HEK293 (cell line): Measurements from ENCODE around the gene KCND2.

ENCODE experiments used
- CTCF ChIA-PET: fragments of 350-600 bp; formaldehyde crosslinking; extraction: SDS; loops from one replicate; lab custom pipeline; 2021; ENCODE audit warnings: antibody characterized with exemption; lab: Yijun Ruan, JAX
- POLR2A ChIA-PET: fragments of 300-600 bp; formaldehyde crosslinking; extraction: SDS; loops from one replicate; lab custom pipeline; 2020; ENCODE audit warnings: antibody characterized with exemption, inconsistent platforms; lab: Yijun Ruan, JAX
- H3K27ac ChIP-seq: fragments of 200-500 bp; sonication (Bioruptor generic); 2 replicates; pipeline ENCODE4 v1.5.1; 2014; ENCODE audit warnings: low read depth, low read length, control low read depth, inconsistent platforms; ENCODE audit errors: extremely low read depth
- H3K36me3 ChIP-seq, 2 experiments: fragments of 200-500 bp in 1 of 2; sonication (Bioruptor generic) in 1 of 2; 1 replicate in 1 of 2; 2 replicates in 1 of 2; pipeline ENCODE4 v1.5.1; 2014 to 2017; ENCODE audit warnings: inconsistent platforms in 2 of 2, low read length in 2 of 2; ENCODE audit not compliant: control insufficient read depth in 2 of 2, insufficient read depth in 1 of 2
- H3K4me1 ChIP-seq: fragments of 200-500 bp; sonication (Bioruptor generic); 2 replicates; pipeline ENCODE4 v1.5.1; 2014; ENCODE audit warnings: mild to moderate bottlenecking, low read length, inconsistent platforms; ENCODE audit not compliant: control insufficient read depth, insufficient read depth
- H3K4me3 ChIP-seq: 2 replicates; pipeline ENCODE4 v1.5.1; 2011; ENCODE audit warnings: low read depth, mild to moderate bottlenecking, control low read depth, low read length, moderate library complexity
- H3K9me3 ChIP-seq: fragments of 200-500 bp; sonication (Bioruptor generic); 2 replicates; pipeline ENCODE4 v1.5.1; 2014; ENCODE audit warnings: low read depth, low read length, inconsistent platforms; ENCODE audit not compliant: control insufficient read depth, insufficient read depth
- ATF2 ChIP-seq: fragments of 450-650 bp; formaldehyde crosslinking; IDR thresholded peaks from 2 replicates; pipeline ENCODE4 v1.5.1; 2016; ENCODE audit warnings: missing biosample characterization, missing genetic modification characterization, low read depth
- BCL11B ChIP-seq: fragments of 450-650 bp; formaldehyde crosslinking; IDR thresholded peaks from 2 replicates; pipeline ENCODE4 v1.5.1; 2016; ENCODE audit warnings: low read depth, missing biosample characterization, missing genetic modification characterization
- BCL6B ChIP-seq: fragments of 450-650 bp; formaldehyde crosslinking; IDR thresholded peaks from 2 replicates; pipeline ENCODE4 v1.5.1; 2017; ENCODE audit warnings: missing biosample characterization, missing genetic modification characterization
- GLI4 ChIP-seq: fragments of 450-650 bp; formaldehyde crosslinking; IDR thresholded peaks from 2 replicates; pipeline ENCODE4 v1.5.1; 2016; ENCODE audit warnings: missing biosample characterization, missing genetic modification characterization
- GLIS1 ChIP-seq: fragments of 450-650 bp; formaldehyde crosslinking; IDR thresholded peaks from 2 replicates; pipeline ENCODE4 v1.5.1; 2016; ENCODE audit warnings: missing biosample characterization, missing genetic modification characterization
- KLF16 ChIP-seq: fragments of 450-650 bp; formaldehyde crosslinking; IDR thresholded peaks from 2 replicates; pipeline ENCODE4 v1.5.1; 2017; ENCODE audit warnings: missing biosample characterization, missing genetic modification characterization
- OSR2 ChIP-seq: fragments of 450-650 bp; formaldehyde crosslinking; IDR thresholded peaks from 2 replicates; pipeline ENCODE4 v1.5.1; 2016; ENCODE audit warnings: missing biosample characterization, missing genetic modification characterization
- SP7 ChIP-seq: fragments of 450-650 bp; formaldehyde crosslinking; IDR thresholded peaks from 2 replicates; pipeline ENCODE4 v1.5.1; 2016; ENCODE audit warnings: missing biosample characterization, missing genetic modification characterization
- ZNF10 ChIP-seq: fragments of 450-650 bp; formaldehyde crosslinking; IDR thresholded peaks from 2 replicates; pipeline ENCODE4 v1.5.1; 2017; ENCODE audit warnings: missing biosample characterization, missing genetic modification characterization
- ZNF146 ChIP-seq: fragments of 450-650 bp; formaldehyde crosslinking; IDR thresholded peaks from 2 replicates; pipeline ENCODE4 v1.5.1; 2016; ENCODE audit warnings: missing biosample characterization, missing genetic modification characterization
- ZNF169 ChIP-seq: fragments of 450-650 bp; formaldehyde crosslinking; IDR thresholded peaks from 2 replicates; pipeline ENCODE4 v1.5.1; 2016; ENCODE audit warnings: missing biosample characterization, missing genetic modification characterization
- ZNF184 ChIP-seq: fragments of 450-650 bp; IDR thresholded peaks from 2 replicates; pipeline ENCODE4 v1.5.1; 2018; ENCODE audit warnings: missing biosample characterization, mild to moderate bottlenecking, missing genetic modification characterization
- ZNF214 ChIP-seq: fragments of 450-650 bp; formaldehyde crosslinking; IDR thresholded peaks from 2 replicates; pipeline ENCODE4 v1.5.1; 2017; ENCODE audit warnings: missing biosample characterization, mild to moderate bottlenecking, missing genetic modification characterization, borderline replicate concordance
- ZNF248 ChIP-seq: fragments of 450-650 bp; formaldehyde crosslinking; IDR thresholded peaks from 2 replicates; pipeline ENCODE4 v1.5.1; 2017; ENCODE audit warnings: missing biosample characterization, missing genetic modification characterization
- ZNF292 ChIP-seq: fragments of 450-650 bp; formaldehyde crosslinking; IDR thresholded peaks from 2 replicates; pipeline ENCODE4 v1.5.1; 2016; ENCODE audit warnings: low read depth, missing biosample characterization, missing genetic modification characterization, borderline replicate concordance
- ZNF529 ChIP-seq: fragments of 450-650 bp; formaldehyde crosslinking; IDR thresholded peaks from 2 replicates; pipeline ENCODE4 v1.5.1; 2017; ENCODE audit warnings: missing genetic modification characterization, missing biosample characterization; ENCODE audit not compliant: insufficient replicate concordance
- ZNF544 ChIP-seq: fragments of 450-650 bp; formaldehyde crosslinking; IDR thresholded peaks from 2 replicates; pipeline ENCODE4 v1.5.0; 2017; ENCODE audit warnings: missing biosample characterization, missing genetic modification characterization
- ZNF555 ChIP-seq: fragments of 450-650 bp; formaldehyde crosslinking; conservative IDR thresholded peaks from 2 replicates; pipeline ENCODE4 v1.5.1; 2017; ENCODE audit warnings: missing biosample characterization, mild to moderate bottlenecking, missing genetic modification characterization, inconsistent platforms
- ZNF580 ChIP-seq: fragments of 450-650 bp; formaldehyde crosslinking; IDR thresholded peaks from 2 replicates; pipeline ENCODE4 v1.5.1; 2016; ENCODE audit warnings: missing biosample characterization, missing genetic modification characterization
- ZNF623 ChIP-seq: fragments of 450-650 bp; formaldehyde crosslinking; IDR thresholded peaks from 2 replicates; pipeline ENCODE4 v1.5.1; 2016; ENCODE audit warnings: missing biosample characterization, missing genetic modification characterization
- ZNF645 ChIP-seq: fragments of 450-650 bp; formaldehyde crosslinking; IDR thresholded peaks from 2 replicates; pipeline ENCODE4; 2016; ENCODE audit warnings: missing biosample characterization, missing genetic modification characterization
- ZNF830 ChIP-seq: fragments of 450-650 bp; IDR thresholded peaks from 2 replicates; pipeline ENCODE4 v1.5.0; 2018; ENCODE audit warnings: missing biosample characterization, missing genetic modification characterization, low read depth, mild to moderate bottlenecking, moderate library complexity
- ZSCAN30 ChIP-seq: fragments of 450-650 bp; IDR thresholded peaks from 2 replicates; pipeline ENCODE4 v1.5.1; 2018; ENCODE audit warnings: missing biosample characterization, mild to moderate bottlenecking, missing genetic modification characterization, moderate library complexity

The KCND2 gene

GRCh38 chr7:120738816-120739215 is 465.8 kb downstream of the KCND2 start (continued):
- no peak for TF ChIP-seq ZNF830 (tag by site-specific recombination)
- no peak for TF ChIP-seq GLIS1 (tag by site-specific recombination)
- no peak for TF ChIP-seq ZNF214

GRCh38 chr7:120740348-120740747 is 467.4 kb downstream of the KCND2 start:
- Histone ChIP-seq H3K36me3 (no peaks in the 10 kb centered on the region), H3K9me3 (no peaks in the 10 kb centered on the region), H3K4me1 (no peaks in the 10 kb centered on the region), H3K4me3 (no peak overlapping the region), H3K27ac (no peak overlapping the region)
- ChIA-PET POLR2A (no interaction called here), CTCF (interaction anchor here (0.5 kb wide), 1 partner anchor 10 kb away, joined by 3 read pairs; no protein-coding TSS in a partner anchor)
- TF ChIP-seq ZNF292 (tag by site-specific recombination) (no peak), ZNF544 (tag by site-specific recombination) (no peak), ZNF248 (tag by site-specific recombination) (no peak)

- Histone ChIP-seq H3K27ac (no peak overlapping the region), H3K4me1 (no peaks in the 10 kb centered on the region), H3K9me3 (no peaks in the 10 kb centered on the region)
- ChIA-PET CTCF (interaction anchor here (0.6 to 1.0 kb wide), 2 partner anchors 17 to 29 kb away, joined by 3 read pairs; no protein-coding TSS in a partner anchor), POLR2A (no interaction called here)
- TF ChIP-seq GLIS1 (tag by site-specific recombination), result no peak
- TF ChIP-seq GLI4 (tag by site-specific recombination), result no peak
- no peak for TF ChIP-seq ZNF10 (tag by site-specific recombination)
- TF ChIP-seq BCL11B (tag by site-specific recombination), result no peak
- TF ChIP-seq ZNF169 (tag by site-specific recombination), result no peak
- TF ChIP-seq KLF16 (tag by site-specific recombination), result no peak
- TF ChIP-seq, all 188 proteins: peak for 0
- no peaks in the 10 kb centered on the region for H3K36me3 ChIP-seq
- no peak overlapping the region for H3K4me3 ChIP-seq
Measured at GRCh38 chr7:120741371-120742042, 468.5 kb downstream of the KCND2 start.

- POLR2A ChIA-PET, result no interaction called here
- no peaks in the 10 kb centered on the region for H3K36me3 ChIP-seq
- TF ChIP-seq OSR2 (tag by site-specific recombination) (no peak), ATF2 (no peak), ZNF10 (tag by site-specific recombination) (no peak), ZNF645 (tag by site-specific recombination) (no peak), ZNF555 (tag by site-specific recombination) (no peak), SP7 (tag by site-specific recombination) (no peak), ZNF580 (tag by site-specific recombination) (no peak), ZSCAN30 (no peak), ZNF184 (tag by site-specific recombination) (no peak), BCL6B (tag by site-specific recombination) (no peak), ZNF623 (no peak), ZNF146 (tag by site-specific recombination) (no peak), ZNF529 (tag by site-specific recombination) (no peak)
- CTCF ChIA-PET, result interaction anchor here (1.0 kb wide), 1 partner anchor 17 kb away, joined by 3 read pairs; no protein-coding TSS in a partner anchor
- no peaks in the 10 kb centered on the region for H3K4me1 ChIP-seq
- H3K4me3 ChIP-seq, result no peak overlapping the region
- no peak overlapping the region for H3K27ac ChIP-seq
- H3K9me3 ChIP-seq, result no peaks in the 10 kb centered on the region
Measured at GRCh38 chr7:120742372-120742771, 469.4 kb downstream of the KCND2 start.
